SK-N-SH (cell line): ENCODE results near the gene PREB.

Experiments
- CHD2 ChIP-seq: fragments of 150-350 bp; IDR thresholded peaks from 2 replicates; pipeline ENCODE4 v1.6.1; 2018; ENCODE audit warnings: low read length; ENCODE audit not compliant: partially characterized antibody
- EP300 ChIP-seq, 2 experiments: IDR thresholded peaks; 2 replicates each; pipeline versions ENCODE4 v1.4.0 to v1.6.1; 2012; ENCODE audit warnings: borderline replicate concordance in 1 of 2, low read depth in 1 of 2, low read length in 1 of 2
- FOXJ3 ChIP-seq: sonication (generic); formaldehyde crosslinking; IDR thresholded peaks from 2 replicates; pipeline ENCODE4 v1.5.1; 2020; ENCODE audit warnings: mild to moderate bottlenecking, missing genetic modification reagents
- POLR2AphosphoS5 ChIP-seq: IDR thresholded peaks from 2 replicates; pipeline ENCODE4 v1.6.1; 2012; ENCODE audit warnings: low read depth, low read length
- RCOR1 ChIP-seq: fragments of 150-350 bp; IDR thresholded peaks from 2 replicates; pipeline ENCODE4 v1.6.1; 2017; ENCODE audit warnings: antibody characterized with exemption, low read length
- REST ChIP-seq: IDR thresholded peaks from 2 replicates; pipeline ENCODE4 v1.6.1; 2012; ENCODE audit warnings: mild to moderate bottlenecking, low read depth, low read length, moderate library complexity
- TEAD4 ChIP-seq: IDR thresholded peaks from 2 replicates; pipeline ENCODE4 v1.4.0; 2012; ENCODE audit warnings: mild to moderate bottlenecking, borderline replicate concordance; ENCODE audit not compliant: insufficient read depth
- USF2 ChIP-seq: fragments of 150-350 bp; IDR thresholded peaks from 2 replicates; pipeline ENCODE4 v1.6.1; 2017; ENCODE audit warnings: antibody characterized with exemption, low read length, low read depth, borderline replicate concordance
- YY1 ChIP-seq: IDR thresholded peaks from 2 replicates; pipeline ENCODE4 v1.4.0; 2012; ENCODE audit warnings: low read depth, mild to moderate bottlenecking
- TF ChIP-seq, protein P1 (sequence below): fragments of 200-600 bp; sonication (generic); IDR thresholded peaks from 2 replicates; pipeline ENCODE4 v1.6.1; 2017; ENCODE audit warnings: antibody characterized with exemption, mild to moderate bottlenecking, moderate library complexity
- TF ChIP-seq, protein P2 (sequence below): IDR thresholded peaks from 2 replicates; pipeline ENCODE4 v1.4.0; 2012; ENCODE audit warnings: low read depth, borderline replicate concordance

DNA sequence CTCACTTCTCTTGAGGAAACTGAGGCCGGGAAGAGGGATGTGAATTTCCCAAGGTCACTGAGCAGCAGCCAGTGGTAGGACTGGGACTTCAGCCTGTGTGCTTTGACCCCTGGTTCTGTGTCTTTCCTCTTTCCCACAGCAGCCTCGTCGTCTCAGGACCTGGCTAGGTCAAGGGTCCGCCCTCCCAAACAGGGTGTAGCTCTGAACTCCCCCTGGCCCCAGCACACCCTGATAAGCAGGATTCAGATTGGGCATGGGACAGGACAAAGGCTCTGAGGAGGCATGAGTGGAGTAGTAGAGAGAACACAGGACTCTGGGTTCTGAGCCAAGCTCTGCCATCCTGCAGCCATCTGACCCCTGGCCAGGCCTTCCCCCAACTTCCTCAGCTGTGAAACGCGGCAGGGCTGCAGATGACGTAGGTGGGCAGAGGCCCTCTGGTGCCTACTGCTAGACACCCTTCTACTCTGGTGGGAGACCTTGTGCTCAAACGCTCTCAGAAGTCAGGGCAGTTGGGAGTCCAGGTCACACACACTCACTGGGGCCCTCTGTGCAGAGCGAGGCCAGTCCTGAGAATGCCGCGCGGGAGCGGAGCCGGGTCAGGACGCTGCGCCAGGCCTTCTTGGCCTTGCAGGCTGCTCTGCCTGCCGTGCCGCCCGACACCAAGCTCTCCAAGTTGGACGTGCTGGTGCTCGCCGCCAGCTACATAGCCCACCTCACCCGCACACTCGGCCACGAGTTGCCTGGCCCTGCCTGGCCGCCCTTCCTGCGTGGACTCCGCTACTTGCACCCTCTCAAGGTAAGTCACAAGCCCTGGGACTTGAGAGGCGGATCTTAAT lies 15.4 kb upstream of the PREB start:
- TF ChIP-seq, protein P1, sequence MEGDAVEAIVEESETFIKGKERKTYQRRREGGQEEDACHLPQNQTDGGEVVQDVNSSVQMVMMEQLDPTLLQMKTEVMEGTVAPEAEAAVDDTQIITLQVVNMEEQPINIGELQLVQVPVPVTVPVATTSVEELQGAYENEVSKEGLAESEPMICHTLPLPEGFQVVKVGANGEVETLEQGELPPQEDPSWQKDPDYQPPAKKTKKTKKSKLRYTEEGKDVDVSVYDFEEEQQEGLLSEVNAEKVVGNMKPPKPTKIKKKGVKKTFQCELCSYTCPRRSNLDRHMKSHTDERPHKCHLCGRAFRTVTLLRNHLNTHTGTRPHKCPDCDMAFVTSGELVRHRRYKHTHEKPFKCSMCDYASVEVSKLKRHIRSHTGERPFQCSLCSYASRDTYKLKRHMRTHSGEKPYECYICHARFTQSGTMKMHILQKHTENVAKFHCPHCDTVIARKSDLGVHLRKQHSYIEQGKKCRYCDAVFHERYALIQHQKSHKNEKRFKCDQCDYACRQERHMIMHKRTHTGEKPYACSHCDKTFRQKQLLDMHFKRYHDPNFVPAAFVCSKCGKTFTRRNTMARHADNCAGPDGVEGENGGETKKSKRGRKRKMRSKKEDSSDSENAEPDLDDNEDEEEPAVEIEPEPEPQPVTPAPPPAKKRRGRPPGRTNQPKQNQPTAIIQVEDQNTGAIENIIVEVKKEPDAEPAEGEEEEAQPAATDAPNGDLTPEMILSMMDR: no peak
- TF ChIP-seq EP300 (IDR thresholded peaks at IDR 0.05; ENCODE audit: borderline replicate concordance in 1 of 2, low read depth in 1 of 2, low read length in 1 of 2) (no peak), YY1 (no peak), USF2 (no peak), FOXJ3 (no peak), CHD2 (no peak), RCOR1 (no peak), TEAD4 (no peak), REST (no peak), POLR2AphosphoS5 (no peak)
- TF ChIP-seq, protein P2, sequence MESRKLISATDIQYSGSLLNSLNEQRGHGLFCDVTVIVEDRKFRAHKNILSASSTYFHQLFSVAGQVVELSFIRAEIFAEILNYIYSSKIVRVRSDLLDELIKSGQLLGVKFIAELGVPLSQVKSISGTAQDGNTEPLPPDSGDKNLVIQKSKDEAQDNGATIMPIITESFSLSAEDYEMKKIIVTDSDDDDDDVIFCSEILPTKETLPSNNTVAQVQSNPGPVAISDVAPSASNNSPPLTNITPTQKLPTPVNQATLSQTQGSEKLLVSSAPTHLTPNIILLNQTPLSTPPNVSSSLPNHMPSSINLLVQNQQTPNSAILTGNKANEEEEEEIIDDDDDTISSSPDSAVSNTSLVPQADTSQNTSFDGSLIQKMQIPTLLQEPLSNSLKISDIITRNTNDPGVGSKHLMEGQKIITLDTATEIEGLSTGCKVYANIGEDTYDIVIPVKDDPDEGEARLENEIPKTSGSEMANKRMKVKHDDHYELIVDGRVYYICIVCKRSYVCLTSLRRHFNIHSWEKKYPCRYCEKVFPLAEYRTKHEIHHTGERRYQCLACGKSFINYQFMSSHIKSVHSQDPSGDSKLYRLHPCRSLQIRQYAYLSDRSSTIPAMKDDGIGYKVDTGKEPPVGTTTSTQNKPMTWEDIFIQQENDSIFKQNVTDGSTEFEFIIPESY: no peak
